OCI-LY7 (cell line): ENCODE results near the gene BTNL2. TPM values are rescaled to one million over a fixed set of nuclear protein-coding genes. Genes with fewer than 3 reads are reported as not detected.

Experiments
- BruUV-seq: library from RNA; stranded (reverse); fragments of 400-500 nt; replicated peaks from 2 replicates; lab custom pipeline; 2021; lab: Mats Ljungman, UMichigan
- CTCF ChIA-PET: fragments of 300-600 bp; sonication (Branson Sonifier 250); formaldehyde crosslinking; loops from one replicate; lab custom pipeline; 2022; ENCODE audit warnings: antibody characterized with exemption; ENCODE audit not compliant: unreplicated experiment; lab: Charles Lee
- POLR2A ChIA-PET: fragments of 300-600 bp; sonication (Branson Sonifier 250); formaldehyde crosslinking; loops from one replicate; lab custom pipeline; 2022; ENCODE audit warnings: antibody characterized with exemption; lab: Charles Lee
- DNase-seq: peaks from one replicate; pipeline ENCODE4 v3.0.0-alpha.2; 2015; ENCODE audit warnings: low spot score
- H2AFZ ChIP-seq: fragments of 200-600 bp; sonication (generic), shearing (Covaris generic); 2 replicates; pipeline ENCODE4 v1.6.1; 2014; ENCODE audit warnings: mild to moderate bottlenecking, antibody characterized with exemption, low read length, moderate library complexity
- H3K27ac ChIP-seq: fragments of 200-600 bp; sonication (generic); 2 replicates; pipeline ENCODE4 v1.5.1; 2014; ENCODE audit warnings: mixed run types, low read depth, mild to moderate bottlenecking, moderate library complexity, low read length, inconsistent platforms; ENCODE audit not compliant: poor library complexity, severe bottlenecking
- H3K36me3 ChIP-seq: fragments of 200-600 bp; sonication (generic); 2 replicates; pipeline ENCODE4 v1.6.1; 2014; ENCODE audit warnings: mild to moderate bottlenecking, antibody characterized with exemption, low read length, moderate library complexity, mixed read lengths; ENCODE audit not compliant: insufficient read depth
- H3K4me1 ChIP-seq: fragments of 200-600 bp; sonication (generic); 2 replicates; pipeline ENCODE4 v1.5.1; 2014; ENCODE audit warnings: mild to moderate bottlenecking, low read length; ENCODE audit not compliant: insufficient read depth, poor library complexity, severe bottlenecking
- H3K4me2 ChIP-seq: fragments of 200-600 bp; sonication (generic); 2 replicates; pipeline ENCODE4 v1.6.1; 2014; ENCODE audit warnings: mild to moderate bottlenecking, low read length
- H3K4me3 ChIP-seq: fragments of 200-600 bp; sonication (generic); 2 replicates; pipeline ENCODE4 v1.5.1; 2014; ENCODE audit warnings: mild to moderate bottlenecking, low read depth, low read length; ENCODE audit not compliant: poor library complexity, severe bottlenecking
- H3K79me2 ChIP-seq: fragments of 200-600 bp; sonication (generic); 2 replicates; pipeline ENCODE4 v1.6.1; 2016; ENCODE audit warnings: low read depth, mild to moderate bottlenecking, low read length, moderate library complexity, mixed read lengths; ENCODE audit not compliant: insufficient read depth
- H3K9me2 ChIP-seq: fragments of 200-600 bp; sonication (generic); 2 replicates; pipeline ENCODE4 v1.6.1; 2016; ENCODE audit warnings: mild to moderate bottlenecking, low read length, mixed read lengths; ENCODE audit not compliant: insufficient read depth
- H3K9me3 ChIP-seq: fragments of 200-600 bp; sonication (generic); 2 replicates; pipeline ENCODE4 v1.6.1; 2014; ENCODE audit warnings: mild to moderate bottlenecking, mixed run types, low read length, mixed read lengths
- H4K20me1 ChIP-seq: fragments of 200-600 bp; sonication (generic); 2 replicates; pipeline ENCODE4 v1.6.1; 2014; ENCODE audit warnings: mild to moderate bottlenecking, antibody characterized with exemption, low read length, moderate library complexity, mixed read lengths; ENCODE audit not compliant: insufficient read depth
- CTCF ChIP-seq: fragments of 200-600 bp; sonication (generic); conservative IDR thresholded peaks from 2 replicates; pipeline ENCODE4 v1.5.1; 2014; ENCODE audit warnings: mild to moderate bottlenecking, antibody characterized with exemption, low read length, moderate library complexity, mixed read lengths
- EZH2phosphoT487 ChIP-seq: fragments of 200-600 bp; sonication (generic); IDR thresholded peaks from 2 replicates; pipeline ENCODE4 v1.6.1; 2018; ENCODE audit warnings: low read depth, borderline replicate concordance, mild to moderate bottlenecking, mixed run types, antibody characterized with exemption, low read length, moderate library complexity, mixed read lengths
- intact Hi-C: fragments of 100-400 bp; cut with micrococcal nuclease; formaldehyde crosslinking; loops from one replicate; pipeline ENCODE4 v1.10.0; 2022; ENCODE audit not compliant: unreplicated experiment
- total RNA-seq, 2 experiments: library from RNA; depleted of rRNA in 1 of 2; stranded (reverse); fragments of >200 nt in 1 of 2; shearing (Covaris generic) in 1 of 2; gene quantifications; 2 replicates each; pipeline ENCODE4 v1.2.3, GENCODE V29; 2014 to 2022

The BTNL2 gene
- total RNA-seq, 2 experiments from 2014 or later = 3.1 to 4.9 TPM

- no peaks in the 10 kb centered on the region for H3K36me3 ChIP-seq
- H4K20me1 ChIP-seq = no peaks in the 10 kb centered on the region
- H3K4me3 ChIP-seq = no peak overlapping the region
- POLR2A ChIA-PET = no interaction called here
- no peak overlapping the region for H3K27ac ChIP-seq
- no peaks in the 10 kb centered on the region for H3K79me2 ChIP-seq
- CTCF ChIA-PET = no interaction called here
- H3K9me2 ChIP-seq = no peaks in the 10 kb centered on the region
- no TSS peak for BruUV-seq
- H3K9me3 ChIP-seq = no peaks in the 10 kb centered on the region
- H2AFZ ChIP-seq = 0 out of 2 replicates have a peak overlapping the region, but pooled peaks have one; percentile 5
- H3K4me2 ChIP-seq = no peak overlapping the region
- DNase-seq = no peak
- intact Hi-C loops = no loop called here
- H3K4me1 ChIP-seq = peaks cover 7% of the 10 kb centered on the region
- TF ChIP-seq EZH2phosphoT487 = no peak
- TF ChIP-seq CTCF = no peak
These were observed 21.0 kb upstream of the BTNL2 start for GRCh38 chr6:32427934-32428474.

- Histone ChIP-seq H4K20me1 (no peaks in the 10 kb centered on the region), H3K27ac (no peak overlapping the region), H3K9me2 (no peaks in the 10 kb centered on the region), H3K4me1 (peaks cover 7% of the 10 kb centered on the region), H3K36me3 (no peaks in the 10 kb centered on the region), H3K4me3 (no peak overlapping the region), H3K9me3 (no peaks in the 10 kb centered on the region), H3K79me2 (no peaks in the 10 kb centered on the region), H2AFZ (no peak overlapping the region), H3K4me2 (no peak overlapping the region)
- no TSS peak for BruUV-seq
- CTCF ChIA-PET = no interaction called here
- TF ChIP-seq CTCF (no peak), EZH2phosphoT487 (no peak)
- POLR2A ChIA-PET = no interaction called here
- DNase-seq = no peak
- intact Hi-C loops = no loop called here
These were observed 20.2 kb upstream of the BTNL2 start for GRCh38 chr6:32427218-32427617.

GRCh38 chr6:32426338-32426737, 19.4 kb upstream of the BTNL2 start:
- no peak for TF ChIP-seq CTCF
- TF ChIP-seq EZH2phosphoT487 = no peak
- intact Hi-C loops = no loop called here
- H2AFZ ChIP-seq = no peak overlapping the region
- H3K4me2 ChIP-seq = no peak overlapping the region
- peaks cover 1% of the 10 kb centered on the region for H3K4me1 ChIP-seq
- BruUV-seq = no TSS peak
- ChIA-PET POLR2A (no interaction called here), CTCF (no interaction called here)
- no peaks in the 10 kb centered on the region for H3K36me3 ChIP-seq
- H4K20me1 ChIP-seq = no peaks in the 10 kb centered on the region
- H3K79me2 ChIP-seq = no peaks in the 10 kb centered on the region
- H3K27ac ChIP-seq = no peak overlapping the region
- DNase-seq = no peak
- no peaks in the 10 kb centered on the region for H3K9me3 ChIP-seq
- no peaks in the 10 kb centered on the region for H3K9me2 ChIP-seq
- no peak overlapping the region for H3K4me3 ChIP-seq
